ENCODE data around the gene DBH.
A peak's percentile ranks its signal among the peaks of the same experiment; 100 is the strongest.

DBH gene

DNA sequence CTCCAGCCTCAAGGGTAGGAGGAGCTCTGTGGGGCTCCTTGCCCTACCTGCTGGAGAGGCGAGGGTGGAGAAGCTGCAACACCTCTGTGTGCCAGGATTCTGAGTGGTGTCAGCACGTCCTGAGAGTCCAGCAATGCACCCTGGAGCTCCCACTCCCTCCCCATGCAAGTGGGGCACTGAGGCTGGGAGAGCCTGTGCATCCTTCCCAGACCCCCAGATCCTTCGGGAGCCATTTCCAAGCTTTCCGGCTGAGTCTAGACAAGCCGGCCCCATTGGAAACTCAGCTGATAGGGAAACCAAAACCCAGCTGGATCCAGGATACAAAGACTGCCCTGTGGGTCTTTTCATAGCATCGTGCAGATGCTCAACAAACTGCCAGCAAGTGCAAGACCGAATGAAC is 28.8 kb upstream of the DBH start:
- no peak for TF ChIP-seq JUND (IDR thresholded peaks at IDR 0.05; ENCODE audit: low read depth)
- in situ Hi-C loops (cut with HindIII; ENCODE audit: low pct_unique_long_range_greater_than_20kb, low sequenced_read_pairs) = no loop called here
- no peak for DNase-seq (ENCODE audit: low read depth in 1 of 2, low spot score in 1 of 2)

DNA sequence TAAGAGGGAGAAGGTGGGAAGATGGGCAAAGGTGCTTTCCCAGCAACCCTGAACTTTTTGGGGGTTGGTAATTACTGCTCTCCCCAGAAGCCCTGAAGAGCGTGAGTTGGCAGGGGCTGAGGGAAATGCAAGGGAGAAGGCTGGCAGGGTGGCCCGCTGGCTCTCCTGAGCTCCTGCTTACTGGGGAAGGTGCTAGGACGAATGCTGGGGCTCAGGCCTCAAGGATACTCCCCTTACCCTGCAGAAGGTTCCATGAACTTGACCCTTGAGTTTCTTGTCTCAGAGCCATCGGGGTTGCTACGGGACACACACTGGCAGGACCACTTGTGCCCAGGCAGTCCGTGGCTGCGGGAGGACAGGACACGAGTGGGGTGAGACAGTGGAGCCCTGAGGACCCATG is 28.2 kb upstream of the DBH start:
- TF ChIP-seq JUND (IDR thresholded peaks at IDR 0.05; ENCODE audit: low read depth) = no peak
- in situ Hi-C loops (cut with HindIII; ENCODE audit: low pct_unique_long_range_greater_than_20kb, low sequenced_read_pairs) = no loop called here
- DNase-seq (ENCODE audit: low read depth in 1 of 2, low spot score in 1 of 2) = no peak

DNA sequence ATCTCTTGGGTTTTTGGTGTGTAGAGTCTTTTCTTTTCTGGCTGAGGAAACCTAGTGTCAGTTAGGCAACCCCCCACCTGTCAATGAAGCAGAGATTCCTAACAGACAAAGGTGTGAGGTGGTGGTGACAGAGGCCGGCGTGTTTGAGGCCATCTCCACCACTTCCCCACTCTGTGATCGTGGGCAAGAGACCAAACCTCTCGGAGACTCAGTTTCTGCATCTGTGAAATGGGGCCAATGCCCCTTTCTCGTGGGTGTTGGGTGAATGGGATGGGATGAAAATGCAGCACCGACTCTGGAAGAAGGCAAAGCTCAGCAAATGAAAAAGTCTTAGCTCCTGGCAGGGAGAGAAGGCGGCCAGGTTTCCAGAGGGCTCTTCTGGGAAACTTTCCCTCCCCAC is 27.8 kb upstream of the DBH start:
- no peak for TF ChIP-seq JUND (IDR thresholded peaks at IDR 0.05; ENCODE audit: low read depth)
- DNase-seq (ENCODE audit: low read depth in 1 of 2, low spot score in 1 of 2) = no peak
- in situ Hi-C loops (cut with HindIII; ENCODE audit: low pct_unique_long_range_greater_than_20kb, low sequenced_read_pairs) = no loop called here

DNA sequence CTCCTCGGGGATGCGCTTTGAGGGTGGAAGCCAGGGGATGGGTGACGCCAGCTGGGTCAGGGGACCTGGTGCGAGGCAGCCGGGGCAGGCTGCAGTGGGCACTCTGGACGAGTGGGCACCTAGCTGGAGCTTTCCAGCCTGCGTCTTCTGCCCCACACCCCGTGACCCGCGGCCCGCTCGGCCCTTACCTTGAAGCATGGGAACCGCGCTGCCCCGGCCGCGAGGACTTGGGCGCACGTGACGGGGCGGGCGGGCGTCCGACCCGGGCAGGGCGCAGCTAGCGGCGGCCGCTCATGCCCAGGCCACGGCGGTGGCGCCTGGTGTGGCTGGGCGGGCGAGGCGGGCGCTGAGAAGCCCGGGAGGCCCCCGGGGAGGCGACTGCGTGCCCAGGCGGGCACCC is 27.3 kb upstream of the DBH start:
- DNase-seq (ENCODE audit: low read depth in 1 of 2, low spot score in 1 of 2) = no peak
- in situ Hi-C loops (cut with HindIII; ENCODE audit: low pct_unique_long_range_greater_than_20kb, low sequenced_read_pairs) = no loop called here
- TF ChIP-seq JUND (IDR thresholded peaks at IDR 0.05; ENCODE audit: low read depth) = no peak

DNA sequence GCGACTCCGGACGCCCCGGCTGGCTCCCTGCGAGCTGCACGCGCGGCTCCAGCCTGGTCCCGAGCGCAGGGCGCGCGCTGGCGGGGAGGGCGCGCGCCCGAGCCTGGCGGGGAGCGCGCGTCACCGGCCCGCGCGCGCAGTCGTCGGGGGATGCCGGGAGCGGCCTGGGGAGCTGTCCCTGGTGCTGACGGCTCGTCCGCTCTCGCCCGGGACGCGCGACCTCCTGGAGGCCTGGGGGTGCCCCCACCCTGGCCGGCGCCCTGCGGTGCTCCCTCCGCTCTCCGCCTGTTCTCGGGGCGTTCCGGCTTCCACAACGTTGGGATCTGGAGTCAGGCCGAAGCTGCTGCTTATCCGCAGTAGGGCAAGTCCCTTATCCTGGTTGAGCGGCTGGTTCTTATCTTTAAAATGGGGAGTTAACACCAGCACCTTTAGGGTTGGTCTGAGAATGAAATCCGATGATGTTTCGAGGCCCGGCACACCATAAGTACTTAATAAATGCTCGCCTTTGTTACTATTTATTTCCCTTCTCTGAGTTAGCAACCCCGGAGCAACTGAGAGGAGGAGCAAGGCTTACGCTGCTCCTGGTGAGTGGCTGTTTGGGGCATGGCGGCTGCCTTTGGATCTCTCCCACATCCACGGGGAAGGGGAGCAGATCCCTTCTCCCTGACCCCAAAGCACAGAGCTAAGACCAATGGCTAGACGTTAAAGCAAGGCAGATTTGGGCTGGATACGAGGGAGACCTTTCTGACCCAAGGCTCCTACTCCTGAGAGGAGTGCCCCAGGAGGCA is 26.7 kb upstream of the DBH start, which contains the start of gene FAM163B:
TSS of gene FAM163B (minus strand) at position 79 of the 788 bp plus-strand sequence. CDS start 29,166 bp downstream, outside the sequence.
- in situ Hi-C loops (cut with HindIII; ENCODE audit: low pct_unique_long_range_greater_than_20kb, low sequenced_read_pairs) = no loop called here
- DNase-seq (ENCODE audit: low read depth in 1 of 2, low spot score in 1 of 2) = peak; percentile 81 to 83
- TF ChIP-seq JUND (IDR thresholded peaks at IDR 0.05; ENCODE audit: low read depth) = no peak

DNA sequence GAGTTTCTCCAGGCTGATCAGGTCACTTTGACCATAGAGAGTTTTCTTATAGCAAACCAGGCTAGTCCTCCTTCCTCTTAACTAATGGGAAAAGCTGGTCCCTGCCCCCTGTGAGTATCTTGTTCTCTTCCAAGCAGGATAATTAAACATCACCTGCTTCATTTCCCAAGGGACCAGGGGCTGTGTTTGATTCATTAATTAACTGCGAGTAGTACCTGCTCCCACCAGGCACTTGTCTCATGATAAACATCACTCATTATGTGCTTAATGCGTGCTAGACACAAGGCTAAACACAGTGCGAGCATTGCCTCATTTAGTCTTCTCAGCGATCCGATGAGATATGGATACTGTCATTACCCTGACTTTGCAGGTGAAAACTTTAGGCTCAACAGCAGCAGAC is 25.3 kb upstream of the DBH start:
- TF ChIP-seq JUND (IDR thresholded peaks at IDR 0.05; ENCODE audit: low read depth) = no peak
- DNase-seq (ENCODE audit: low read depth in 1 of 2, low spot score in 1 of 2) = no peak
- in situ Hi-C loops (cut with HindIII; ENCODE audit: low pct_unique_long_range_greater_than_20kb, low sequenced_read_pairs) = no loop called here

DNA sequence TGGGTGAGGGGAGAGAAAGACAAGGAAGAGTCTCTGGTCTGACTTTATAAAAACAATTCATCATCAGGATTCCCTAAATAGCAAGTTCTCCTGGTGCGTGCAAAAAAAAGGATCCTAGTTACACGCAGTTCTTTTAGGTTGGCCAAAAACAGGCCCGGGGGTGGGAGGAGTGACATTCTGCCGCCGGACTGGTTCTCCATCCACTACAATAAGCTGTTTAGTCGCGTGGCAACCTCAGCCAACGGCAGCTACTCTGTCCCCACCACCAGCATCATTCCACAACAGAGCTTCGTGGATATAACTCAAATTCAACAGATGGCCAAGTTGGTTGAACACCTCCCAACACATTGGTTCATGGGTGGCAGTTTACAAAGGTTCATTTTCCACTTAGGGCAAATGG is 24.1 kb upstream of the DBH start:
- in situ Hi-C loops (cut with HindIII; ENCODE audit: low pct_unique_long_range_greater_than_20kb, low sequenced_read_pairs) = no loop called here
- TF ChIP-seq JUND (IDR thresholded peaks at IDR 0.05; ENCODE audit: low read depth) = no peak
- DNase-seq (ENCODE audit: low read depth in 1 of 2, low spot score in 1 of 2) = no peak

DNA sequence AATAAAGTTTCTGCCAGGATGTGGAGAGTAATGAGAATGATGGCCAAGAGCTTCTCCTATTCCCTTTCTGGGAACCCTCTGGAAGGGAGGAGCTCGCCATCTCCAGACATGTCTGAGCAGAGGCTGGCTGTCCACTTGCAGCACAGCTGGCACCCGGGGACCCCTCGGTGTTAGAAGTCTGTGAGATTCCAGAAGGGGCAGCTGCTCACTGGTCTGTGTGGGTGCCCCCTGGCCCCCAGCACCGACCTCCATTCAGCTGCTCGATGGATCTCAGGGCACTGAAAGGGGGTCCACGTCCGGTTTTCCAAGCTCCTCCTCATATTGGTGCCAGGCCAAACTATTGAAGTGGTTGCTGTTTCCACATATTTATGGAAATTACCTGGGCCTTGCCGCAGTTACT is 23.3 kb upstream of the DBH start:
- DNase-seq (ENCODE audit: low read depth in 1 of 2, low spot score in 1 of 2) = no peak
- no peak for TF ChIP-seq JUND (IDR thresholded peaks at IDR 0.05; ENCODE audit: low read depth)
- in situ Hi-C loops (cut with HindIII; ENCODE audit: low pct_unique_long_range_greater_than_20kb, low sequenced_read_pairs) = no loop called here

DNA sequence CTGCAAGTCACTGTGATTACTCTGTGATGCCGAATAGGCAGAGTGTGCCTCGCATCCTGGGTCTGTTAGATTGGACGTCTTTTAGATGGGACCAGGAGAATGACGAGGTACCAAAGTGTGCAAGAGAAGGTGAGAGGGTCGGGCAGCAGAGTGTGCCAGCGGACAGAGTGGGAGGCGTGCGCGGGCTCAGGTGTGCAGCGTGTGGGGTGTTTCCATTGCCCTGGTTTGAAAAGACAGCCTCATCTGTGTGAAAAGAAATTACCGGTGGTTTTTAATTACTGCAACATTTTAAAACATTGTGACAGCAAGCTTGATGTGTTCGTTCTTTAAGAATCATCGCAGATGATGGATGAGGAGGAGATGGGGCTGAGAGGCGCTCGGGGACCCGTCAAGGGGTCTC is 22.7 kb upstream of the DBH start:
- TF ChIP-seq JUND (IDR thresholded peaks at IDR 0.05; ENCODE audit: low read depth) = no peak
- DNase-seq (ENCODE audit: low read depth in 1 of 2, low spot score in 1 of 2) = no peak
- in situ Hi-C loops (cut with HindIII; ENCODE audit: low pct_unique_long_range_greater_than_20kb, low sequenced_read_pairs) = no loop called here

DNA sequence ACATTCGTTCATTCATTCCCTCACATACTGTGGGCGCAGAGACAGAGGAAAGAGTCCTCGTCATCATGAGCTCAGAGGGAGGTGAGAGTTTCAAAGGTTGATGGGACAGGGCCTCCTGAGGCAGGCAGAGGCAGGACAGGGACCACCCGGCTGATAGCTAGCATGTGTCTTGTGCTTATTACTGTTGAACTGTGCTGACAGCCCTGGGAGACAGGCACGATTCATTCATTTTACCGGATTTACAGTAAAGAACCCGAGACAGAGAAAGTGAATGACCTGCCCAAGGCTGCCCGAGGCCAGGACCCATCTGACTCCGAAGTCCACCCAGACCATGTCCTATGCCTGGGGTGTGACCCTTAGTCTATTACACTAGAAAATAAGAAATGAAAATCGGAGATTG is 22.1 kb upstream of the DBH start:
- in situ Hi-C loops (cut with HindIII; ENCODE audit: low pct_unique_long_range_greater_than_20kb, low sequenced_read_pairs) = no loop called here
- no peak for DNase-seq (ENCODE audit: low read depth in 1 of 2, low spot score in 1 of 2)
- TF ChIP-seq JUND (IDR thresholded peaks at IDR 0.05; ENCODE audit: low read depth) = no peak

DNA sequence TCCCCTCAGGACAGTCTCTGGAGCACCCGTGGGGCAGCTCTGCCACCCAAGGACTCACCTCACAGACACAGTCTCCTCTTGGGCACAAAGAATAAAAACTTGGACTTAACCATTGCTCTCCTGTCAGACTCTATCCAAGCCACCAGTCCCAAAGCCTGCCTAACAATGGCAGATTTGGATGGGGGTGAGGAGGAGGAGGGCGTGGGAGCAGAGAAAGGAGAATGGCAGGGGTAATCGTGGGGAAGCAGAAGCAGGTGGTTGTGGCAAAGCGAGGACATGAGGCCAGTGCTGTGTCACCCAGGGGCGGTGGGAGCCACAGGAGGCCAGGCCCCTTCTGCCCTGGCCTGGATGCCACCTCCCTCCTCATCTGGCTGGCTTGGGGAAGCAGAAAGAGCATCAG is 21.5 kb upstream of the DBH start:
- in situ Hi-C loops (cut with HindIII; ENCODE audit: low pct_unique_long_range_greater_than_20kb, low sequenced_read_pairs) = no loop called here
- no peak for TF ChIP-seq JUND (IDR thresholded peaks at IDR 0.05; ENCODE audit: low read depth)
- DNase-seq (ENCODE audit: low read depth in 1 of 2, low spot score in 1 of 2) = no peak

DNA sequence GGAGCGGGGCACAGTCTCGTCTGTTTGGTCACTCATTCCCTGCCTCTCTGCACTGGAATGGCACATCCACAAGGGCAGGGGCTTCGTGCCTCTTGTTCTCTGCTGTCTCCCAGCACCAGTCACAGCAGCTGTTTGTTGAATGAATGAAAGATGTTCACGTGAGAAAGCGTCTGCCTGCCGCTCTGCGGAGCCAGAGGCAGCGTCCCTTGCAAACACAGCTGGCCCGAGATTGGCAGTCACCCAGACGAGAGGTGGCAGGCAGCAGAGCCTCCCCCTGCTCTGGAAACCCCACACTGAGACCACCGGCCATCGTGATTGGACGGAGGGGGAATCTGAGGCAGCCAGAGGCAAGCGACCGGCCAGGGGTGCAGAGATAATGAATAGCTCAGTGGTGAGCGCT is 21.0 kb upstream of the DBH start:
- in situ Hi-C loops (cut with HindIII; ENCODE audit: low pct_unique_long_range_greater_than_20kb, low sequenced_read_pairs) = no loop called here
- no peak for DNase-seq (ENCODE audit: low read depth in 1 of 2, low spot score in 1 of 2)
- TF ChIP-seq JUND (IDR thresholded peaks at IDR 0.05; ENCODE audit: low read depth) = no peak

DNA sequence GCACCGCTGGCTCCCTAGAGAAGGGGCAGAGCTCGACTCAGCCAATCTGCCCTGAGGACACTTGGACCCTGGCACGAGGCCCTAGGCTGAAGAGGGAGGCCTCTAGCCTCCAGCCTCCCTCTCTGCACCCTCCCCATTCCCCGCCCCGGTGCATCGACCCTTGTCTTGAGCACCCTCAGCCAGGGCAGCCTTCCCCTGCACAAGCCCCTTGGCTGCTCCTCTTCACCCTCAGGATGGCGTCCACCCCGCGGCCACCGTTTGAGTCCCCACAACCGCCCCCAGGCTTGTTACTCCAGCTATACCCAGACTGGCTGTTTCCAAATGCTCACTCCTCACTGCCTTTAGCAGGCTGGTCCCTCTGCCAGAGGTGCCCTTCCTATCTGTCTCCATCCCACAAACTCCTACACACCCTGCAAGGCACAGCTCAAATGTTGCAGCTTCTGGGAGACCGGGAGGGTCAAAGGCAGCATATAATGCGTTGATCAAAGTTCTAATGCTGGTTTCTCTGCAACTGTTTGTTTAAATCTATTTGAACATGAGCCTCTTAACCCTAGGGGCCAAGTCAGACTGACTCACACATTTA is 20.5 kb upstream of the DBH start:
- DNase-seq (ENCODE audit: low read depth in 1 of 2, low spot score in 1 of 2) = no peak
- in situ Hi-C loops (cut with HindIII; ENCODE audit: low pct_unique_long_range_greater_than_20kb, low sequenced_read_pairs) = no loop called here
- no peak for TF ChIP-seq JUND (IDR thresholded peaks at IDR 0.05; ENCODE audit: low read depth)
